Fibroblast of skin of abdomen (primary cell): ENCODE measurements around the gene SHISAL2A.

Experiments used
- DNase-seq: peaks from one replicate; pipeline ENCODE4 v3.0.0-alpha.2; 2013

The SHISAL2A gene

GRCh38 chr1:52621950-52622349, 11.0 kb upstream of the SHISAL2A start:
- no peak for DNase-seq

DNA sequence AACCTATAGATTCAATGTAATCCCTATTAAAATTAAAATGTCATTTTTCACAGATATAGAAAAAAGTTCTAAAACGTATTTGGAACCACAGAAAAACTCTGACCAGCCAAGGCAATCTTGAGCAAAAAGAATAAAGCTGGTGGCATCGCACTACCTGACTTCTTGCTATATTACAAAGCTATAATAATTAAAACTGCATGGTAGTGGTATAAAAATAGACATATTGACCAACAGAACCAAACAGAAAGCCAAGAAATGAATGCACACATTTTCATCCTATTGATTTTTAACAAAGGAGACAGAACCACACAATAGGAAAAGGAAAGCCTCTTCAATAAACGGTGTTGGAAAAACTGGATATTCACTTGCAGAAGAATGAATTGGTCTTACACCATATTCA, 9.2 kb upstream of the SHISAL2A start:
- DNase-seq, result no peak

GRCh38 chr1:52627028-52627427, 5.9 kb upstream of the SHISAL2A start:
- no peak for DNase-seq

DNA sequence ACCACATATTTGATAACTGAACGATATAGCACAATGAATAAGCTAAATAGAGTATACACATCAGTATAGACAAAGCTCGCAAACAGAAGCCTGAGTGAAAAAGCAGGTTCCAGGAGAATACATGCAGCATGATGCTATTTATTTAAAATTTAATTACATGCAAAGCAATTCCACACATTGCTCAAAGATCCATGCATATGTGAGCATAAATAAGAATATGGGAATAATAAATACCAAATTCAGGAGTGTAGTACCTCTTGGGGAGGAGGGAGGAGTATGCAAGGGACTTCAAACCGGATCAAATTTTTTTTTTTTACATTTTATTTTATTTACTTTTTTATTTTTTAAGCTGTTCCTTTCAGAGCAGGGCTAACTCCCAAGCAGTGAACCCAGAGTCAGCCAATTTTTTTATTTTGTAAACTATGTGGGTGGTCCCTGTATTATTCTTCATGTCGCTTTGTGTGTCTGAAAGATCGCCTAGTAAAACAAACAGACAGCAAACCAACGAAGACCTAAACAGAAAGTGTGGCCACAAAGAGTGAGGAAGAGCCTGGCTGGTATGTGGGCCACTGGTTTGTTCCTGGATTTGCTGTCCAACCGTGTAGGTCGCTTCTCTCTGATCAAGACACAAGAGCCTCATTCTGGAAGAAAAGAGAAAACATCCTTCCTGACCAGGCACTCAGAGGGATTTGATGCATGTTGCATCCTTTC, 4.2 kb upstream of the SHISAL2A start:
- DNase-seq, result no peak

DNA sequence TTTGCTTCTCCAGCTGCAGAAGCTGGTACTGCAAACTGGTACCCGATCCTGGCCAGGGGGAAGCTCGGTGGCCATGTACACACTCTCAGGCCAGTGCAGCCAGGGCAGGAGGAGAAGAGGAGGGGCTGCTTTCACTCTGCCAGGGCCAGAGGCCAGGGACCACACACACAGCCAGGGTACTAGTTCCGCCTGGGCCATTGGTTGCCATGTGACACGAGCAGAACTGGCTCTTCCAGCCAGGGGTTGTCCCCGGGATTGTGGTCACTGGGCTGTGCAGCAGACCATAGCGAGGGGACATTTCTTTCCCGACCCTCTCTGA, 3.7 kb upstream of the SHISAL2A start:
- DNase-seq, result no peak

DNA sequence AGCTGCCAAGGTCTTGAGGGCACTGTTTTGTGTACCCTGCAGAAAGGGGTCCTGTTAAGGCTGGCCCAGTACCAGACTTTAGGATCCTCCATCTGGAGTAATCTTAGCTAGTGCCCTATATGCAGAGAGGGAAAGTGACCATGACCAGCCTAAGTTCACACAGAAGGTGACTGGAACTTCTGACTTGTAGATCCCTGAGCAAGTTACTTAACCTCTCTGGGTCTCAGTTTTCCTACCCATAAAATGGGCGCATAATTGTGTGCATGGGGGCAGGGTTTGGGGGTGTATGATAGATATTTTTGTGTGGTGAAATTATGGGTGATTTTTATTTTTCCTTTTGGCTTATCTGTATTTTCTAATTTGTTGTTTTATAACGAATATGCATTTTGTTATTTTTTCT, 3.3 kb upstream of the SHISAL2A start:
- DNase-seq, result no peak

- no peak for DNase-seq
Measured at GRCh38 chr1:52631759-52632331, 1.1 kb upstream of the SHISAL2A start.

- no peak for DNase-seq
Measured at GRCh38 chr1:52633291-52633754, 355 bp downstream of the SHISAL2A start.

DNA sequence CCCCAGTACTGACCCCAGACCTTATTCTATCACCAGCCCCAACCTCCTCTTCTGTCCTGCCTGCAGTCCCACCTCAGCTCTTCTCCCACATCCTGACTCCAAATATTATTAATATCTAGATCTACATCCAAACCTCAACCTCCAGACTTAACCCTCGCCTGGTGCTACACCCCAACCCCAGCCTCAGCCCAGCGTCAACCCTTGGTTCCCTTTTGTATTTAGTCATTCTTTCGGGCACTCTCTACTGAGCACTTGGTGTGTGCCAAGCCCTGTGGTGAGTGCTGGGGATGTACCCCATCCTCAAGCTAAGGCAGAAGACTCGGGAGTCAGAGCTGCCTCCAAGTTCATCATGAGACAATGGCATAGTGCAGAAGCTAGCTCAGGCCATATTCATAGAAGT, 1.1 kb downstream of the SHISAL2A start:
- DNase-seq, result no peak

DNA sequence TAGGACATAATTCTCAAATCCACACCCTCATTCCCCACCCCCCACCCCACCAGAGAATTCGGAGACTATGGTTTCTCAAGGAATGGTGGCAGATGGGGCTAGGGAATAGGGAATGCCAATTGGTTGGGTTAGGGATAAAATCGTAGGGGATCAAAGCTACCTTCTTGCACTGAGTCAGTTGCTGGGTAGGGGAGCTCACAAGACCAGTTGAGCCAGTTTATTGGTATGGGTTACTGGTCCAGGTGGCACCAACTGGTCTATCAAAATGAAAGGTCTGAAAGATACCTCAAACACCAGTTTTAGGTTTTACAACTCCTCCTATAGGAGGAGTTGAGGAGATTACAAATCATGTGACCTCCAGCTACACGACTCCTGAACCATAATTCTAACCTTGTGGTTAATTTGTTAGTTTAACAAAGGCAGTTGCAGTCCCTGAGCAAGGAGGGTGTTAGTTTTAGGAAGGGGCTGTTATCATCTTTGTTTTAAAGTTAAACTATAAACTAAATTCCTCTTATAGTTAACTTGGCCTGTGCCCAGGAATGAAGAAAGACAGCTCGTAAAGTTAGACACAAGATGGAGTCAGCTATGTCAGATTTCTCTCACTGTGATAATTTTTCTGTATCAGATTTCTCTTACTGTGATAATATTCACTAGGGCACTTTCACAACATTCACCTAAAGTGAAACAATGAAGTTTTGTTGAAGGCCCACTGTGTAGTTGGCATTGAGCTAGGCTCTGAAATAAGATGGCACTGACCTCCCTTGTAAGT, 2.5 kb downstream of the SHISAL2A start:
- DNase-seq, result no peak

- DNase-seq, result no peak
Measured at GRCh38 chr1:52636721-52637695, 4.0 kb downstream of the SHISAL2A start.

- no peak for DNase-seq
Measured at GRCh38 chr1:52637946-52638345, 5.0 kb downstream of the SHISAL2A start.

GRCh38 chr1:52640697-52641096, 7.7 kb downstream of the SHISAL2A start:
- no peak for DNase-seq

DNA sequence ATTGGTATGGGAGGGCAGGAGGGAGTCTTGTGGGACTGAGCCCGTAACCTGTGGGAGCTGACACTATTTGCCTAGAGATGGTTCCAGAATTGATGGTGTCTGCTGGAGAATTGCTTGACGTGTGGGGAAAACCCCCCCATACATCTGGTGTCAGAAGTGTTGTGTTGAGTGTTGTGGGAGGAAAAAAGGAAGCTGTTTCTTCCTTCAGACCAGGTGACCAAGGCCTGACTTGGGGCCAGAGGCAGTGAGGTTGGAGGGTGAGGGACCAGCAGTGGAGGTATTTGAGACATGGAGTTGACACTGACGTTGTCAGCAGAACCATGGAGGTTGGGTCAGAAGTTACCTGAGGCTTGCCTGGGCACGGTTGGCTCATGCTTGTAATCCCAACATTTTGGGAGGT, 8.3 kb downstream of the SHISAL2A start:
- DNase-seq, result no peak

DNA sequence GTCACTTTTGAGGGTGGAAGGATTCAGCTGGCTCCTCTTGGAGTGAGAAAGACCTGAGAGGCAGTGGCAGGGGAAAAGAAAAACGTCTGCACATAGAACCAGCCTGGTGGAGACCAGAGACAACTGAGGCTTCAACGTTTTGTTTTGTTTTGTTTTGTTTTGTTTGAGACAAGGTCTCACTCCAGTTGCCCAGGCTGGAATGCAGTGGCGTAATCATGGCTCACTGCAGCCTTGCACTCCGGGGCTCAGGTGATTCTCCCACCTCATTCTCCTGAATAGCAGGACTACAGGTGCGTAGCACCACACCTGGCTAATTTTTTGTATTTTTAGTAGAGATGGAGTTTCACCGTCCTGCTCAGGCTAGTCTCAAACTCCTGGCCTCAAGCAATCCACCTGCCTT, 12.3 kb downstream of the SHISAL2A start:
- DNase-seq, result no peak

DNA sequence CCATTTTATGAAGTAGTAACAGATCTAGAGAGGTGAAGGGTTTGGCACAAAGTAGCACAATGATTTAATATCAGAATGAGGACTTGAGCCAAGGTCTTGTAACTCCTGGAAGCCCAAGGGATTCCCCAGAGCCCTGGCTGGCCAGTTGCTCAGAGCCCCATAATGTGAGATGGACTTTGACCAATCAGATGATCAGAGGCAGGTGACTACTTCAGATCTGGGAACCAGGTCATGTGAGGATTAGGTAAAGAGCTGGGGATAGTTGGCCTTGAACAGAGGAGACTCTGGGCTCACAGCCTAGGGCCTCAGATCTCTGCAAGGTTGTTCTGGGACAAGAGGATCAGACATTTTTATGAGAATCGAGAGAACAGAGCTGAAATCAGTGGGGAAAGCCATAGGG, 18.9 kb downstream of the SHISAL2A start:
- no peak for DNase-seq

DNA sequence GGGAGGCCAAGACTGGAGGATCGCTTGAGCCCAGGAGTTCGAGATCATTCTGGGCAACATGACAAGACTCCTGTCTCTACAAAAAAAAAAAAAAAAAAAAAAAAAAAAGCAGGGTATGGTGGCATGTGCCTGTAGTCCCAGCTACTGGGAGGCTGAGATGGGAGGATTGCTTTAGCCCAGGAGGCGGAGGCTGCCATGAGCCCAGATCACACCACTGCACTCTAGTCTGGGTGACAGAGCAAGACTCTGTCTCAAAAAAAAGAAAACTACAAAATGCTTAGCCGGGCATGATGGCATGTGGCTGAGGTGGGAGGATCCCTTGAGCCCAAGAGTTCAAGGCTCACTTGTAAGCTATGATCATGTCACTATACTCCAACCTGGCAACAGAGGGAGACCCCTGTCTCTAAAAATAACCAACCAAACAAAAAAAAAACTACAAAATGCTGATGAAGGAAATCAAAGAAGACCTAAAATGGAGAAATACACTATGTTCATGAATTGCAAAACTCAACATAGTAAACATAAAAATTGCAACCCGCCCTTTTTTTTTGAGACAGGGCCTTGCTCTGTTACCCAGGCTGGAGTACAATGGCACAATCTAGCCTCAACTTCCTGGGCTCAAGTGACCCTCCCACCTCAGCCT, 20.4 kb downstream of the SHISAL2A start:
- no peak for DNase-seq

DNA sequence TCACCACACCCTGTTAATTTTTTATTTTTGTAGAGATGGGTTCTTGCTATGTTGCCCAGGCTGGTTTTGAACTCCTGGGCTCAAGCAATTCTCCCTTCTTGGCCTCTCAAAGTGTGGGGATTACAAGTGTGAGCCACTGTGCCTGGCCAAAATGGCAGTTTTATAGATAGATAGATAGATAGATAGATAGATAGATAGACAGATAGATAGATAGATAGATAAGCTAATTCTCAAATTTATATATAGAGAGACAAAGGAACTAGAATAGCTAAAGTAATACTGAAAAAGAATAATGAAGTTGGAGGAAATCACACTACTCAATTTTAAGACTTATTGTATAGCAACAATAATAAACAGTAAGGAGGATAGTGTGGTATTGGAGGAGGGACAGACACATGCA, 21.1 kb downstream of the SHISAL2A start:
- DNase-seq, result no peak

- DNase-seq, result no peak
Measured at GRCh38 chr1:52657702-52658101, 24.7 kb downstream of the SHISAL2A start.

GRCh38 chr1:52658795-52659194, 25.8 kb downstream of the SHISAL2A start:
- DNase-seq, result no peak

DNA sequence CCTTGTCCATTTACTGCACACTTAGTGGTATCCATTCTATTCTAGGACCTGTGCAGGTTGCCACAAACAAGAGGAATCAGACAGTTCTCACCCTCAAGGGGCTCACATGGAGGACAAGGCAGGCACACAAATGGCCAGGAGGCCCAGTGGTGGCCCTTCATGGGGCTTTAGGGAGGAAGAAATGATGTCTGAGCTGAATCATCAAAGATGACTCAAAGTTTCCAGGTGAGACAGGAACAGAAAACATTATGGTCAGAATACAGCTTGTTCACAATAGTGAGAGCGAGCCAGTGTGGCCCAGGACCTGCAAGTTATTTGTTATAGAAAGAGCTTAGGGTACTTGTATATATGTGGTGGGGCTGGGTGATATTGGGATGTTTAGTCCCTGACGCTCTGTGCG, 26.4 kb downstream of the SHISAL2A start:
- no peak for DNase-seq

DNA sequence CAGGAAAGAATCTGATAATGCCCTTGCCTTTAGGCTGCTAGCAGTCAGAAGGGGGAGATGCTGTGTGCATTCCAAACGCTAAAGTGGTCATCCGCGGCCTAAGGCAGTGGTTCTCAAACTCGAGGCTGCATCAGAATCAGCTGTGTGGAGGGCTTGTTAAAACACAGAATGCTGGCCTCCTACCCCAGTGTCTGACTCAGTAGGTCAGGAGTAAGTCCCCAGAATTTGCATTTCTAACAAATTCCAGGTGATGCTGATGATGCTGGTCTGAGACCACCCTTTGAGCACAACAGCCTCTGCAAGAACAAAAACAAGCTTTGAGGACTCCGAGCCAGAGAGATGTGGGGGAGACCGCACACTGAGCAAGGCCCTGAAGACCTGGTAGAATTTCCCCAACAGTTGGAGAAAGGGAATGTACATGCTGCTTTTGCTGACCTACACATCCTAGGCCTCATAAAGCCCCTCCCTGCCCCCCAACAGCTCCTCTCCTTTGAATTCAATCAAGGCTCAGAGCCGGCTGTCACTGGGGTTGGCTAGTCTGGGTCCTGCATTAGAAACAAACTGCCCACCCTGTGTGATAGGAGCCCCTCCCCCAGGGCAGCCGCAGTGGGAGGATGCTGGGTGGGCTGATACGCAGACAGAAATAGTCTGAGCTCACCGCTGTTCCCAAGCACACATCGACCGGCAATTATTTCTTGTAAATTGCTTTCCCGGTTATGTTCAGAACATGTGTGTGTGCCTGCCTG, 27.1 kb downstream of the SHISAL2A start:
- DNase-seq, result no peak
